HepG2 (cell line): ENCODE data around the gene VDAC1. TPM values are rescaled to one million over a fixed set of nuclear protein-coding genes. Genes with fewer than 3 reads are reported as not detected.

Source experiments
- ATF7-NPFF ChIP-seq: sonication (generic); formaldehyde crosslinking; IDR thresholded peaks from 2 replicates; pipeline ENCODE4 v1.8.1; 2023; ENCODE audit warnings: mild to moderate bottlenecking, low read depth, missing genetic modification reagents, moderate library complexity
- CC2D1A ChIP-seq: sonication (generic); formaldehyde crosslinking; IDR thresholded peaks from 2 replicates; pipeline ENCODE4 v1.8.1; 2023; ENCODE audit warnings: mild to moderate bottlenecking, missing genetic modification reagents
- DR1 ChIP-seq: sonication (generic); formaldehyde crosslinking; IDR thresholded peaks from 2 replicates; pipeline ENCODE4 v1.8.0; 2021; ENCODE audit warnings: mild to moderate bottlenecking, missing genetic modification reagents, inconsistent platforms
- HDAC1 ChIP-seq: sonication (generic); formaldehyde crosslinking; IDR thresholded peaks from 2 replicates; pipeline ENCODE4 v1.5.1; 2020; ENCODE audit warnings: mild to moderate bottlenecking, missing genetic modification reagents
- RBM22 ChIP-seq: fragments of 200-400 bp; formaldehyde crosslinking; optimal IDR thresholded peaks from 2 replicates; pipeline ENCODE3; 2017; ENCODE audit warnings: mild to moderate bottlenecking, low read length, moderate library complexity
- SRF ChIP-seq: IDR thresholded peaks from 2 replicates; pipeline ENCODE4 v1.6.1; 2011; ENCODE audit warnings: mild to moderate bottlenecking, low read depth, low read length, moderate library complexity
- TP53 ChIP-seq: sonication (generic); formaldehyde crosslinking; conservative IDR thresholded peaks from 2 replicates; pipeline ENCODE4 v1.4.0; 2020; ENCODE audit warnings: missing genetic modification reagents
- ZBTB20 ChIP-seq: sonication (generic); formaldehyde crosslinking; IDR thresholded peaks from 2 replicates; pipeline ENCODE4 v1.8.1; 2023; ENCODE audit warnings: missing genetic modification reagents, low read depth, mild to moderate bottlenecking, borderline replicate concordance
- ZNF660 ChIP-seq: sonication (generic); formaldehyde crosslinking; IDR thresholded peaks from 2 replicates; pipeline ENCODE4 v1.5.1; 2020; ENCODE audit warnings: mild to moderate bottlenecking, low read depth, missing genetic modification reagents, borderline replicate concordance
- polyA plus RNA-seq, 8 experiments: library from polyadenylated mRNA; depleted of rRNA in 3 of 8; stranded (reverse) in 7 of 8; unstranded in 1 of 8; fragments of >200 nt; fragmentation: Illumina TruSeq in 4 of 8; extraction: Trizol in 4 of 8; gene quantifications; 2 replicates each; pipeline versions ENCODE4 v1.2.1 to v1.2.3, GENCODE V29; 2011 to 2016; ENCODE audit warnings: low read depth in 4 of 8, missing spikeins in 1 of 8, mixed read lengths in 1 of 8; ENCODE audit not compliant: insufficient read depth in 1 of 8
- total RNA-seq, 5 experiments: library from RNA; depleted of rRNA; stranded (reverse); fragments of >200 nt; fragmentation: Illumina TruSeq; extraction: Trizol; gene quantifications; 2 replicates each; pipeline ENCODE4 v1.2.3, GENCODE V29; 2016; ENCODE audit warnings: low read depth in 1 of 5
- TF ChIP-seq, protein P1 (sequence below): sonication (generic); formaldehyde crosslinking; IDR thresholded peaks from 2 replicates; pipeline ENCODE4 v1.4.0; 2020; ENCODE audit warnings: missing genetic modification reagents, mild to moderate bottlenecking, borderline replicate concordance
- TF ChIP-seq, protein P2 (sequence below): sonication (generic); formaldehyde crosslinking; IDR thresholded peaks from 2 replicates; pipeline ENCODE4 v1.5.0; 2020; ENCODE audit warnings: missing genetic modification reagents
- TF ChIP-seq, protein P3 (sequence below): sonication (generic); formaldehyde crosslinking; IDR thresholded peaks from one replicate; pipeline ENCODE4 v1.5.1; 2020; ENCODE audit warnings: mild to moderate bottlenecking, missing genetic modification reagents; ENCODE audit errors: not compliant biosample characterization
- TF ChIP-seq, protein P4 (sequence below): sonication (generic); formaldehyde crosslinking; IDR thresholded peaks from 2 replicates; pipeline ENCODE4 v1.5.0; 2020; ENCODE audit warnings: mild to moderate bottlenecking, missing genetic modification reagents, moderate library complexity
- TF ChIP-seq, protein P5 (sequence below): sonication (generic); formaldehyde crosslinking; IDR thresholded peaks from 2 replicates; pipeline ENCODE4 v1.8.0; 2022; ENCODE audit warnings: mild to moderate bottlenecking, missing genetic modification reagents

VDAC1 gene
- total and polyA plus RNA-seq, 2 of the 13 experiments (the other 11 are each of a cell fraction or from before 2014, with no cell fraction given) = 112 to 380 TPM

DNA sequence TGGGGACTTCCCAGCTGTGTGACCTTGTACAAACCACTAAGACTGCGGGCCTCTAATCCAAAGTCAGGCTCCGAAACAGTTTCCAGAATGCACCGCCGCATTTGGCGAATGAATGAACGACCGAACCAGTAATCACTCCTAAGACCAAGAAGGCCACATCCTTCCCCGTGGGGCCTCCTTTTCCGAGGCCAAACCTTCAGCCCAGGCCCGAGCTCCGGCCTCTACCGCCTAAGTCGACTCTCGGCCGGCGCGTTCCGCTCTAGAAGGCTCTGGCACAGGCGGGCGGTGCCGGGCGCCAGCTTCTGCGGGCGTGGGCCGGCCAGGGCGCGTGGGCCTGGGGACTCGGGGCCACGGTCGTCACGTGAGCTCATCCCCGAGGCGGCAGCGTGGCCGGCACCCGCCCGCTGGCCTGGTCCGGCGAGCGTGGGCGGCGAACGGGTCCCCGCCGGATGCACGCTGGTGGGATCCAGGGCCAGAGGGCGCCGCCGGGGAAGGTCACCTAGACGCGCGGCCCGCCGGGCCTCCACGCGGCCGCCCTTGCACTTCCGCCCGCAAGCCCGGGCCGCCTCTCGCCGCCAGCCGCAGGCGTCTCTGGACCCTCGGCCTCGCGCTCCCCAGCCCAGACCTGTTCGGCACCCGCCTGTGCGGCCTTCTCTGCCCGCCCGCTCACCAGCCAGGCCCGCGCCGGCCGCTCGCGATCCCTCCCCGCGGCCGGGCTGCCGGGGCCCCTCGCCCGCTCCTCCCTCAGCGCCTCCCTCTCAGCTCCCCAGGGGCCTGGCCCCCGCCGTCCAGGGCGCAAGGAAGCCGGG lies 754 bp downstream of the VDAC1 start (continued):
- TF ChIP-seq, protein P1, sequence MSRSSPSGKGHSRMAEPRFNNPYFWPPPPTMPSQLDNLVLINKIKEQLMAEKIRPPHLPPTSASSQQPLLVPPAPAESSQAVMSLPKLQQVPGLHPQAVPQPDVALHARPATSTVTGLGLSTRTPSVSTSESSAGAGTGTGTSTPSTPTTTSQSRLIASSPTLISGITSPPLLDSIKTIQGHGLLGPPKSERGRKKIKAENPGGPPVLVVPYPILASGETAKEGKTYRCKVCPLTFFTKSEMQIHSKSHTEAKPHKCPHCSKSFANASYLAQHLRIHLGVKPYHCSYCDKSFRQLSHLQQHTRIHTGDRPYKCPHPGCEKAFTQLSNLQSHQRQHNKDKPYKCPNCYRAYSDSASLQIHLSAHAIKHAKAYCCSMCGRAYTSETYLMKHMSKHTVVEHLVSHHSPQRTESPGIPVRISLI (CRISPR knock-in tag) = no peak
- no peak for TF ChIP-seq HDAC1
- no peak for TF ChIP-seq ZNF660 (CRISPR knock-in tag)
- TF ChIP-seq CC2D1A (CRISPR knock-in tag) = no peak
- no peak for TF ChIP-seq SRF
- TF ChIP-seq RBM22 = no peak
- TF ChIP-seq TP53 (CRISPR knock-in tag) = no peak
- TF ChIP-seq ZBTB20 (CRISPR knock-in tag) = no peak
- TF ChIP-seq, protein P2, sequence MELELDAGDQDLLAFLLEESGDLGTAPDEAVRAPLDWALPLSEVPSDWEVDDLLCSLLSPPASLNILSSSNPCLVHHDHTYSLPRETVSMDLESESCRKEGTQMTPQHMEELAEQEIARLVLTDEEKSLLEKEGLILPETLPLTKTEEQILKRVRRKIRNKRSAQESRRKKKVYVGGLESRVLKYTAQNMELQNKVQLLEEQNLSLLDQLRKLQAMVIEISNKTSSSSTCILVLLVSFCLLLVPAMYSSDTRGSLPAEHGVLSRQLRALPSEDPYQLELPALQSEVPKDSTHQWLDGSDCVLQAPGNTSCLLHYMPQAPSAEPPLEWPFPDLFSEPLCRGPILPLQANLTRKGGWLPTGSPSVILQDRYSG (CRISPR knock-in tag) = 0 out of 2 replicates have a peak, but pooled peaks have one; percentile 9
- TF ChIP-seq, protein P3, sequence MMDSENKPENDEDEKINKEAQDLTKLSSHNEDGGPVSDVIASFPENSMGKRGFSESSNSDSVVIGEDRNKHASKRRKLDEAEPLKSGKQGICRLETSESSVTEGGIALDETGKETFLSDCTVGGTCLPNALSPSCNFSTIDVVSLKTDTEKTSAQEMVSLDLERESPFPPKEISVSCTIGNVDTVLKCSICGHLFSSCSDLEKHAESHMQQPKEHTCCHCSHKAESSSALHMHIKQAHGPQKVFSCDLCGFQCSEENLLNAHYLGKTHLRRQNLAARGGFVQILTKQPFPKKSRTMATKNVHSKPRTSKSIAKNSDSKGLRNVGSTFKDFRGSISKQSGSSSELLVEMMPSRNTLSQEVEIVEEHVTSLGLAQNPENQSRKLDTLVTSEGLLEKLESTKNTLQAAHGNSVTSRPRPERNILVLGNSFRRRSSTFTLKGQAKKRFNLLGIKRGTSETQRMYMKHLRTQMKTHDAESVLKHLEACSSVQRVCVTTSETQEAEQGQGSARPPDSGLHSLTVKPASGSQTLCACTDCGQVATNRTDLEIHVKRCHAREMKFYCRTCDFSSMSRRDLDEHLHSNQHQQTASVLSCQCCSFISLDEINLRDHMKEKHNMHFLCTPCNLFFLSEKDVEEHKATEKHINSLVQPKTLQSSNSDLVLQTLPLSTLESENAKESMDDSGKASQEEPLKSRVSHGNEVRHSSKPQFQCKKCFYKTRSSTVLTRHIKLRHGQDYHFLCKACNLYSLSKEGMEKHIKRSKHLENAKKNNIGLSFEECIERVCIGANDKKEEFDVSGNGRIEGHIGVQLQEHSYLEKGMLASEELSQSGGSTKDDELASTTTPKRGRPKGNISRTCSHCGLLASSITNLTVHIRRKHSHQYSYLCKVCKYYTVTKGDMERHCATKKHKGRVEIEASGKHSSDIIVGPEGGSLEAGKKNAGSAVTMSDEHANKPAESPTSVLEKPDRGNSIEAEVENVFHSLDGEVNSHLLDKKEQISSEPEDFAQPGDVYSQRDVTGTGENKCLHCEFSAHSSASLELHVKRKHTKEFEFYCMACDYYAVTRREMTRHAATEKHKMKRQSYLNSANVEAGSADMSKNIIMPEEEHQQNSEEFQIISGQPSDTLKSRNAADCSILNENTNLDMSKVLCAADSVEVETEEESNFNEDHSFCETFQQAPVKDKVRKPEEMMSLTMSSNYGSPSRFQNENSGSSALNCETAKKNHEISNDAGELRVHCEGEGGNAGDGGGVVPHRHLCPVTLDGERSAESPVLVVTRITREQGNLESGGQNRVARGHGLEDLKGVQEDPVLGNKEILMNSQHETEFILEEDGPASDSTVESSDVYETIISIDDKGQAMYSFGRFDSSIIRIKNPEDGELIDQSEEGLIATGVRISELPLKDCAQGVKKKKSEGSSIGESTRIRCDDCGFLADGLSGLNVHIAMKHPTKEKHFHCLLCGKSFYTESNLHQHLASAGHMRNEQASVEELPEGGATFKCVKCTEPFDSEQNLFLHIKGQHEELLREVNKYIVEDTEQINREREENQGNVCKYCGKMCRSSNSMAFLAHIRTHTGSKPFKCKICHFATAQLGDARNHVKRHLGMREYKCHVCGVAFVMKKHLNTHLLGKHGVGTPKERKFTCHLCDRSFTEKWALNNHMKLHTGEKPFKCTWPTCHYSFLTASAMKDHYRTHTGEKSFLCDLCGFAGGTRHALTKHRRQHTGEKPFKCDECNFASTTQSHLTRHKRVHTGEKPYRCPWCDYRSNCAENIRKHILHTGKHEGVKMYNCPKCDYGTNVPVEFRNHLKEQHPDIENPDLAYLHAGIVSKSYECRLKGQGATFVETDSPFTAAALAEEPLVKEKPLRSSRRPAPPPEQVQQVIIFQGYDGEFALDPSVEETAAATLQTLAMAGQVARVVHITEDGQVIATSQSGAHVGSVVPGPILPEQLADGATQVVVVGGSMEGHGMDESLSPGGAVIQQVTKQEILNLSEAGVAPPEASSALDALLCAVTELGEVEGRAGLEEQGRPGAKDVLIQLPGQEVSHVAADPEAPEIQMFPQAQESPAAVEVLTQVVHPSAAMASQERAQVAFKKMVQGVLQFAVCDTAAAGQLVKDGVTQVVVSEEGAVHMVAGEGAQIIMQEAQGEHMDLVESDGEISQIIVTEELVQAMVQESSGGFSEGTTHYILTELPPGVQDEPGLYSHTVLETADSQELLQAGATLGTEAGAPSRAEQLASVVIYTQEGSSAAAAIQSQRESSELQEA (CRISPR knock-in tag) = no peak
- TF ChIP-seq, protein P4, sequence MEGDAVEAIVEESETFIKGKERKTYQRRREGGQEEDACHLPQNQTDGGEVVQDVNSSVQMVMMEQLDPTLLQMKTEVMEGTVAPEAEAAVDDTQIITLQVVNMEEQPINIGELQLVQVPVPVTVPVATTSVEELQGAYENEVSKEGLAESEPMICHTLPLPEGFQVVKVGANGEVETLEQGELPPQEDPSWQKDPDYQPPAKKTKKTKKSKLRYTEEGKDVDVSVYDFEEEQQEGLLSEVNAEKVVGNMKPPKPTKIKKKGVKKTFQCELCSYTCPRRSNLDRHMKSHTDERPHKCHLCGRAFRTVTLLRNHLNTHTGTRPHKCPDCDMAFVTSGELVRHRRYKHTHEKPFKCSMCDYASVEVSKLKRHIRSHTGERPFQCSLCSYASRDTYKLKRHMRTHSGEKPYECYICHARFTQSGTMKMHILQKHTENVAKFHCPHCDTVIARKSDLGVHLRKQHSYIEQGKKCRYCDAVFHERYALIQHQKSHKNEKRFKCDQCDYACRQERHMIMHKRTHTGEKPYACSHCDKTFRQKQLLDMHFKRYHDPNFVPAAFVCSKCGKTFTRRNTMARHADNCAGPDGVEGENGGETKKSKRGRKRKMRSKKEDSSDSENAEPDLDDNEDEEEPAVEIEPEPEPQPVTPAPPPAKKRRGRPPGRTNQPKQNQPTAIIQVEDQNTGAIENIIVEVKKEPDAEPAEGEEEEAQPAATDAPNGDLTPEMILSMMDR (CRISPR knock-in tag) = no peak
- peak; percentile 42; the same call in 1 of the 2 replicates for TF ChIP-seq ATF7-NPFF (CRISPR knock-in tag)
- TF ChIP-seq, protein P5, sequence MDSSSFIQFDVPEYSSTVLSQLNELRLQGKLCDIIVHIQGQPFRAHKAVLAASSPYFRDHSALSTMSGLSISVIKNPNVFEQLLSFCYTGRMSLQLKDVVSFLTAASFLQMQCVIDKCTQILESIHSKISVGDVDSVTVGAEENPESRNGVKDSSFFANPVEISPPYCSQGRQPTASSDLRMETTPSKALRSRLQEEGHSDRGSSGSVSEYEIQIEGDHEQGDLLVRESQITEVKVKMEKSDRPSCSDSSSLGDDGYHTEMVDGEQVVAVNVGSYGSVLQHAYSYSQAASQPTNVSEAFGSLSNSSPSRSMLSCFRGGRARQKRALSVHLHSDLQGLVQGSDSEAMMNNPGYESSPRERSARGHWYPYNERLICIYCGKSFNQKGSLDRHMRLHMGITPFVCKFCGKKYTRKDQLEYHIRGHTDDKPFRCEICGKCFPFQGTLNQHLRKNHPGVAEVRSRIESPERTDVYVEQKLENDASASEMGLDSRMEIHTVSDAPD = no peak
- TF ChIP-seq DR1 (CRISPR knock-in tag) = no peak
